Endothelial cell of umbilical vein (primary cell): ENCODE results near the gene ETHE1. TPM values are rescaled to one million over a fixed set of nuclear protein-coding genes. Genes with fewer than 3 reads are reported as not detected.

ENCODE experiments used
- BruUV-seq: library from RNA; stranded (reverse); fragments of 400-500 nt; replicated peaks from 2 replicates; lab custom pipeline; 2021; lab: Mats Ljungman, UMichigan
- CTCF ChIA-PET: fragments of 300-600, 350-600 bp; sonication (Branson Sonifier 250); formaldehyde crosslinking; loops from one replicate; lab custom pipeline; 2021; ENCODE audit warnings: antibody characterized with exemption, inconsistent platforms; lab: Charles Lee
- POLR2A ChIA-PET: fragments of 300-600, 350-600 bp; sonication (Branson Sonifier 250); formaldehyde crosslinking; loops from one replicate; lab custom pipeline; 2021; ENCODE audit warnings: antibody characterized with exemption, inconsistent platforms; lab: Charles Lee
- DNase-seq: peaks from one replicate; pipeline ENCODE4 v3.0.0-alpha.2; 2011; ENCODE audit warnings: low read depth, low spot score
- FAIRE-seq: peaks from 2 replicates; lab custom pipeline; 2011; peaks lifted over from hg19 to GRCh38; lab: Jason Lieb, UNC
- H2AFZ ChIP-seq: 2 replicates; pipeline ENCODE4 v1.6.0; 2012; ENCODE audit warnings: low read depth, low read length, control low read depth, inconsistent platforms
- H3K27ac ChIP-seq: 2 replicates; pipeline ENCODE4 v1.5.1; 2011; ENCODE audit warnings: low read depth, mild to moderate bottlenecking, control low read depth, low read length, moderate library complexity; ENCODE audit not compliant: insufficient read depth
- H3K27me3 ChIP-seq, 2 experiments: 2 replicates each; pipeline versions ENCODE4 v1.6.0 to v1.6.1; 2011; ENCODE audit warnings: low read length in 2 of 2, mixed read lengths in 1 of 2; ENCODE audit not compliant: control insufficient read depth in 2 of 2, insufficient read depth in 2 of 2
- H3K36me3 ChIP-seq, 2 experiments: 2 replicates in 1 of 2; 3 replicates in 1 of 2; pipeline ENCODE4 v1.5.1; 2011; ENCODE audit warnings: low read length in 2 of 2, mild to moderate bottlenecking in 1 of 2, moderate library complexity in 1 of 2; ENCODE audit not compliant: control insufficient read depth in 2 of 2, insufficient read depth in 2 of 2; ENCODE audit errors: extremely low read depth in 1 of 2
- H3K4me1 ChIP-seq: 3 replicates; pipeline ENCODE4 v1.5.1; 2011; ENCODE audit warnings: mild to moderate bottlenecking, low read length; ENCODE audit not compliant: control insufficient read depth, insufficient read depth; ENCODE audit errors: extremely low read depth
- H3K4me2 ChIP-seq: 2 replicates; pipeline ENCODE4 v1.6.1; 2011; ENCODE audit warnings: low read length, control low read depth, mixed read lengths; ENCODE audit not compliant: insufficient read depth
- H3K4me3 ChIP-seq, 3 experiments: fragments of 200-600 bp in 1 of 3; sonication (generic), shearing (Covaris generic) in 1 of 3; replicated peaks in 1 of 3; 2 replicates each; pipeline ENCODE4 v1.5.1; 2011 to 2016; ENCODE audit warnings: control low read depth in 3 of 3, low read length in 3 of 3, mild to moderate bottlenecking in 2 of 3, inconsistent platforms in 1 of 3, low read depth in 1 of 3, moderate library complexity in 1 of 3; ENCODE audit not compliant: insufficient read depth in 1 of 3
- H3K79me2 ChIP-seq: 2 replicates; pipeline ENCODE4 v1.6.0; 2012; ENCODE audit warnings: low read length, inconsistent platforms; ENCODE audit not compliant: control insufficient read depth, insufficient read depth
- H3K9ac ChIP-seq: replicated peaks from 2 replicates; pipeline ENCODE3; 2011; ENCODE audit warnings: low read length, control low read depth; ENCODE audit not compliant: insufficient read depth; ENCODE audit errors: extremely low read depth
- H3K9me1 ChIP-seq: replicated peaks from 3 replicates; pipeline ENCODE4 v1.6.0; 2011; ENCODE audit warnings: mild to moderate bottlenecking, low read length; ENCODE audit not compliant: control insufficient read depth, insufficient read depth; ENCODE audit errors: extremely low read depth
- H3K9me3 ChIP-seq: replicated peaks from 2 replicates; pipeline ENCODE4 v1.5.1; 2012; ENCODE audit warnings: low read length, inconsistent platforms; ENCODE audit not compliant: control insufficient read depth, insufficient read depth
- H4K20me1 ChIP-seq: replicated peaks from 2 replicates; pipeline ENCODE3; 2011; ENCODE audit warnings: mild to moderate bottlenecking, low read length; ENCODE audit not compliant: control insufficient read depth, insufficient read depth; ENCODE audit errors: extremely low read depth
- CTCF ChIP-seq, 2 donors: IDR thresholded peaks; 1 replicate in 1 of 2; 2 replicates in 1 of 2; pipeline ENCODE4 v1.5.1; 2011; ENCODE audit warnings: low read length in 2 of 2, mild to moderate bottlenecking in 2 of 2, moderate library complexity in 2 of 2, control low read depth in 1 of 2, inconsistent platforms in 1 of 2, low read depth in 1 of 2; ENCODE audit not compliant: insufficient read depth in 1 of 2; ENCODE audit errors: extremely low read depth in 1 of 2
- FOS ChIP-seq: IDR thresholded peaks from 2 replicates; pipeline ENCODE4 v1.6.1; 2011; ENCODE audit warnings: mild to moderate bottlenecking, low read length, moderate library complexity, borderline replicate concordance; ENCODE audit not compliant: insufficient read depth
- dilution Hi-C: fragments of 300-500 bp; cut with MboI; formaldehyde crosslinking; loops from one replicate; pipeline ENCODE4 v1.15.0; 2019; ENCODE audit warnings: low sequenced_read_pairs; ENCODE audit not compliant: extremely low pct_ligation_motif_present
- intact Hi-C: fragments of 100-400 bp; cut with micrococcal nuclease; formaldehyde crosslinking; loops from one replicate; pipeline ENCODE4 v1.10.0; 2022
- polyA plus RNA-seq, 4 experiments: library from polyadenylated mRNA; depleted of rRNA in 3 of 4; stranded (reverse) in 3 of 4; unstranded in 1 of 4; fragments of >200 nt; gene quantifications; 2 replicates each; pipeline versions ENCODE4 v1.2.1 to v1.2.3, GENCODE V29; 2011 to 2012; ENCODE audit warnings: missing spikeins in 1 of 4
- total RNA-seq: library from RNA; stranded (reverse); gene quantifications from 2 replicates; pipeline ENCODE4 v1.2.3, GENCODE V29; 2021

Gene ETHE1
- total and polyA plus RNA-seq, 2 donors (not counting 3 experiments of a cell fraction or from before 2014, with no cell fraction given) = 34.5 to 124 TPM

- H3K36me3 ChIP-seq = no peaks in the 10 kb centered on the region
- H3K4me1 ChIP-seq = peaks cover 10% of the 10 kb centered on the region
- H3K9me1 ChIP-seq = no peaks in the 10 kb centered on the region
- peak overlapping the region; percentile 22 for H3K4me2 ChIP-seq
- no TSS peak for BruUV-seq
- H3K27me3 ChIP-seq = no peaks in the 10 kb centered on the region
- H4K20me1 ChIP-seq = no peaks in the 10 kb centered on the region
- H3K27ac ChIP-seq = no peak overlapping the region
- peak overlapping the region; percentile 46 for H2AFZ ChIP-seq
- FAIRE-seq (no peak), DNase-seq (no peak)
- no peaks in the 10 kb centered on the region for H3K9me3 ChIP-seq
- intact Hi-C loops (loop anchor here (1.0 to 2.0 kb wide), 3 partner anchors 20 to 221 kb away; partner anchors contain the start of genes PINLYP and XRCC1), dilution Hi-C loops (no loop called here)
- H3K79me2 ChIP-seq = no peaks in the 10 kb centered on the region
- peak overlapping the region in 2 of 3 experiments; percentile 6 to 20 for H3K4me3 ChIP-seq
- ChIA-PET CTCF (interaction anchor here (1.1 to 6.2 kb wide), 9 partner anchors 9 to 417 kb away, joined by 3 to 118 read pairs (median 17); partner anchors contain the start of genes IRGQ, ZNF221 and ZNF576), POLR2A (interaction anchor here (0.6 to 1.3 kb wide), 2 partner anchors 9 to 401 kb away, joined by 3 read pairs; partner anchors contain the start of gene ZNF45)
- no peak overlapping the region for H3K9ac ChIP-seq
- TF ChIP-seq FOS = no peak
- TF ChIP-seq CTCF (IDR thresholded peaks at IDR 0.05; ENCODE audit: extremely low read depth in 1 of 2, insufficient read depth in 1 of 2, low read depth in 1 of 2, low read length in 2 of 2) = no peak
These were observed 7.4 kb upstream of the ETHE1 start for GRCh38 chr19:43534305-43534815.
